H1 (cell line): ENCODE results near the gene EEF2K. TPM values are rescaled to one million over a fixed set of nuclear protein-coding genes. Genes with fewer than 3 reads are reported as not detected.

Source experiments
- FOSL1 ChIP-seq: IDR thresholded peaks from 2 replicates; pipeline ENCODE4 v1.6.1; 2011; ENCODE audit warnings: mild to moderate bottlenecking, low read depth, low read length, moderate library complexity; ENCODE audit not compliant: insufficient read depth
- HDAC2 ChIP-seq, 2 experiments: fragments of 300-600 bp in 1 of 2; sonication (generic) in 1 of 2; IDR thresholded peaks; 2 replicates each; pipeline ENCODE4 v1.6.1; 2011 to 2012; ENCODE audit warnings: low read depth in 2 of 2, low read length in 2 of 2, mild to moderate bottlenecking in 2 of 2, moderate library complexity in 2 of 2, borderline replicate concordance in 1 of 2, inconsistent platforms in 1 of 2
- JUN ChIP-seq: IDR thresholded peaks from 2 replicates; pipeline ENCODE4 v1.6.1; 2011; ENCODE audit warnings: low read depth, mild to moderate bottlenecking, improper control_type of control experiment, low read length
- JUND ChIP-seq: IDR thresholded peaks from 2 replicates; pipeline ENCODE4 v1.6.1; 2011; ENCODE audit warnings: mild to moderate bottlenecking, improper control_type of control experiment, low read length
- KDM4A ChIP-seq: IDR thresholded peaks from one replicate; pipeline ENCODE4 v1.7.1; 2012; ENCODE audit warnings: low read depth, mild to moderate bottlenecking, moderate library complexity, low read length, inconsistent platforms; ENCODE audit not compliant: severe bottlenecking
- NANOG ChIP-seq: IDR thresholded peaks from 2 replicates; pipeline ENCODE4 v1.6.1; 2011; ENCODE audit warnings: low read length, low read depth, mild to moderate bottlenecking, inconsistent platforms; ENCODE audit not compliant: insufficient read depth, poor library complexity, severe bottlenecking
- POLR2A ChIP-seq, 2 experiments: IDR thresholded peaks; 1 replicate in 1 of 2; 2 replicates in 1 of 2; pipeline ENCODE4 v1.6.1; 2011; ENCODE audit warnings: low read depth in 2 of 2, low read length in 2 of 2, mild to moderate bottlenecking in 2 of 2; ENCODE audit errors: control extremely low read depth in 1 of 2
- SIN3A ChIP-seq, 2 experiments: IDR thresholded peaks in 1 of 2; conservative IDR thresholded peaks in 1 of 2; 2 replicates each; pipeline ENCODE4 v1.6.1; 2011 to 2012; ENCODE audit warnings: low read length in 2 of 2, improper control_type of control experiment in 1 of 2, low read depth in 1 of 2, mild to moderate bottlenecking in 1 of 2
- polyA plus RNA-seq, 7 experiments: library from polyadenylated mRNA; depleted of rRNA in 3 of 7; stranded (reverse) in 5 of 7; unstranded in 2 of 7; fragments of >200 nt in 5 of 7; fragments of 200-250 nt in 2 of 7; gene quantifications; 1 replicate in 5 of 7; 2 replicates in 1 of 7; 4 replicates in 1 of 7; pipeline versions ENCODE4 v1.2.1 to v1.2.3, GENCODE V29; 2011 to 2013; ENCODE audit warnings: missing spikeins in 2 of 7, mixed read lengths in 2 of 7
- total RNA-seq: library from RNA; stranded (reverse); fragmentation: NEBNext Ultra II Directional; extraction: Animal tissue kit (Norgen Biotek cat#: 25700); gene quantifications from 2 replicates; pipeline ENCODE4 v1.2.1, GENCODE V29; 2021
- TF ChIP-seq, protein P1 (sequence below): fragments of 300-600 bp; sonication (generic); IDR thresholded peaks from 2 replicates; pipeline ENCODE4 v1.7.1; 2012; ENCODE audit warnings: low read length, moderate library complexity, mild to moderate bottlenecking, inconsistent platforms; ENCODE audit not compliant: insufficient replicate concordance

Gene EEF2K
- total and polyA plus RNA-seq, 2 of the 8 experiments (the other 6 are each of a cell fraction or from before 2014, with no cell fraction given) = 14.9 to 30.2 TPM

DNA sequence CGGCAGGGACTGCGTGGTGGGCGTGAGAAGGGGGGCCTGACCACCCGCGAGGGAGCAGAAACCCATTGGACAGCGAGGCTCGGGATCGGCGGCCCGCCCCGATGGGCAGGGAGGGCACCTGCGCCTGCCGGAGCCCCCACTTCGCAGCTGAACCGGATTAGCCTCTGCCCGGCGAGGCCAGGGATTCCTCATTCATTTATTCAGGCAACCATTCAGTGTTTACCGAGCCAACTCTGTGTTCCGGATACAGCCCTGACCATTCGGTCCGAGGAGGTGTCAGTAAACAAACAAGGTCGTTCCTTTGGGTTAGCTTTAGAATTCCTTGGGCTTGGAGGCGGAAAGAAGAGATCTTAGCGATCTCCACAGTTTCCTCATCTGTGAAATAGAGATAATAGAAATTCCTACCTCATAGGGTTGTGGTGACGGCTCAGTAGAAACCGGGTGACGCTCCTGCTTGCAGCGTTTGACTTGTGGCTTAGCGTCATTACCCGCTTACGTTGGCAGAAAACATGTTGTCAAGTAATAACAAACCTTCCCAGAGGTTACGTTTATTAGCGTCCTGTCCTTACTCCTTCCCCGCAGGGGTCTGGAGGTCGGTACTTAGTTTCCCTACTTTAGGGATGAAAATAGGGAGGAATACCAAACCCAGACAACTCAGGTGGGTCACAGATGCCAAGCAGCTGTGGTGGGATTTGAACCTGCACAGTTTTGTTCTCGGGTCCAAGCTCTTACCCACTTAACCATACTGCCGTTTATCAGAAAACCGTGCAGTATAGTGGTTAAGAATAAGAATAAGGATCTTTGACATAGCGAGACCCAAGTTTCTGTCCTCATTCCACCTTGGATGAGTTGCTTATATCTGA is 92.0 kb downstream of the EEF2K start (continued):
- TF ChIP-seq, protein P1, sequence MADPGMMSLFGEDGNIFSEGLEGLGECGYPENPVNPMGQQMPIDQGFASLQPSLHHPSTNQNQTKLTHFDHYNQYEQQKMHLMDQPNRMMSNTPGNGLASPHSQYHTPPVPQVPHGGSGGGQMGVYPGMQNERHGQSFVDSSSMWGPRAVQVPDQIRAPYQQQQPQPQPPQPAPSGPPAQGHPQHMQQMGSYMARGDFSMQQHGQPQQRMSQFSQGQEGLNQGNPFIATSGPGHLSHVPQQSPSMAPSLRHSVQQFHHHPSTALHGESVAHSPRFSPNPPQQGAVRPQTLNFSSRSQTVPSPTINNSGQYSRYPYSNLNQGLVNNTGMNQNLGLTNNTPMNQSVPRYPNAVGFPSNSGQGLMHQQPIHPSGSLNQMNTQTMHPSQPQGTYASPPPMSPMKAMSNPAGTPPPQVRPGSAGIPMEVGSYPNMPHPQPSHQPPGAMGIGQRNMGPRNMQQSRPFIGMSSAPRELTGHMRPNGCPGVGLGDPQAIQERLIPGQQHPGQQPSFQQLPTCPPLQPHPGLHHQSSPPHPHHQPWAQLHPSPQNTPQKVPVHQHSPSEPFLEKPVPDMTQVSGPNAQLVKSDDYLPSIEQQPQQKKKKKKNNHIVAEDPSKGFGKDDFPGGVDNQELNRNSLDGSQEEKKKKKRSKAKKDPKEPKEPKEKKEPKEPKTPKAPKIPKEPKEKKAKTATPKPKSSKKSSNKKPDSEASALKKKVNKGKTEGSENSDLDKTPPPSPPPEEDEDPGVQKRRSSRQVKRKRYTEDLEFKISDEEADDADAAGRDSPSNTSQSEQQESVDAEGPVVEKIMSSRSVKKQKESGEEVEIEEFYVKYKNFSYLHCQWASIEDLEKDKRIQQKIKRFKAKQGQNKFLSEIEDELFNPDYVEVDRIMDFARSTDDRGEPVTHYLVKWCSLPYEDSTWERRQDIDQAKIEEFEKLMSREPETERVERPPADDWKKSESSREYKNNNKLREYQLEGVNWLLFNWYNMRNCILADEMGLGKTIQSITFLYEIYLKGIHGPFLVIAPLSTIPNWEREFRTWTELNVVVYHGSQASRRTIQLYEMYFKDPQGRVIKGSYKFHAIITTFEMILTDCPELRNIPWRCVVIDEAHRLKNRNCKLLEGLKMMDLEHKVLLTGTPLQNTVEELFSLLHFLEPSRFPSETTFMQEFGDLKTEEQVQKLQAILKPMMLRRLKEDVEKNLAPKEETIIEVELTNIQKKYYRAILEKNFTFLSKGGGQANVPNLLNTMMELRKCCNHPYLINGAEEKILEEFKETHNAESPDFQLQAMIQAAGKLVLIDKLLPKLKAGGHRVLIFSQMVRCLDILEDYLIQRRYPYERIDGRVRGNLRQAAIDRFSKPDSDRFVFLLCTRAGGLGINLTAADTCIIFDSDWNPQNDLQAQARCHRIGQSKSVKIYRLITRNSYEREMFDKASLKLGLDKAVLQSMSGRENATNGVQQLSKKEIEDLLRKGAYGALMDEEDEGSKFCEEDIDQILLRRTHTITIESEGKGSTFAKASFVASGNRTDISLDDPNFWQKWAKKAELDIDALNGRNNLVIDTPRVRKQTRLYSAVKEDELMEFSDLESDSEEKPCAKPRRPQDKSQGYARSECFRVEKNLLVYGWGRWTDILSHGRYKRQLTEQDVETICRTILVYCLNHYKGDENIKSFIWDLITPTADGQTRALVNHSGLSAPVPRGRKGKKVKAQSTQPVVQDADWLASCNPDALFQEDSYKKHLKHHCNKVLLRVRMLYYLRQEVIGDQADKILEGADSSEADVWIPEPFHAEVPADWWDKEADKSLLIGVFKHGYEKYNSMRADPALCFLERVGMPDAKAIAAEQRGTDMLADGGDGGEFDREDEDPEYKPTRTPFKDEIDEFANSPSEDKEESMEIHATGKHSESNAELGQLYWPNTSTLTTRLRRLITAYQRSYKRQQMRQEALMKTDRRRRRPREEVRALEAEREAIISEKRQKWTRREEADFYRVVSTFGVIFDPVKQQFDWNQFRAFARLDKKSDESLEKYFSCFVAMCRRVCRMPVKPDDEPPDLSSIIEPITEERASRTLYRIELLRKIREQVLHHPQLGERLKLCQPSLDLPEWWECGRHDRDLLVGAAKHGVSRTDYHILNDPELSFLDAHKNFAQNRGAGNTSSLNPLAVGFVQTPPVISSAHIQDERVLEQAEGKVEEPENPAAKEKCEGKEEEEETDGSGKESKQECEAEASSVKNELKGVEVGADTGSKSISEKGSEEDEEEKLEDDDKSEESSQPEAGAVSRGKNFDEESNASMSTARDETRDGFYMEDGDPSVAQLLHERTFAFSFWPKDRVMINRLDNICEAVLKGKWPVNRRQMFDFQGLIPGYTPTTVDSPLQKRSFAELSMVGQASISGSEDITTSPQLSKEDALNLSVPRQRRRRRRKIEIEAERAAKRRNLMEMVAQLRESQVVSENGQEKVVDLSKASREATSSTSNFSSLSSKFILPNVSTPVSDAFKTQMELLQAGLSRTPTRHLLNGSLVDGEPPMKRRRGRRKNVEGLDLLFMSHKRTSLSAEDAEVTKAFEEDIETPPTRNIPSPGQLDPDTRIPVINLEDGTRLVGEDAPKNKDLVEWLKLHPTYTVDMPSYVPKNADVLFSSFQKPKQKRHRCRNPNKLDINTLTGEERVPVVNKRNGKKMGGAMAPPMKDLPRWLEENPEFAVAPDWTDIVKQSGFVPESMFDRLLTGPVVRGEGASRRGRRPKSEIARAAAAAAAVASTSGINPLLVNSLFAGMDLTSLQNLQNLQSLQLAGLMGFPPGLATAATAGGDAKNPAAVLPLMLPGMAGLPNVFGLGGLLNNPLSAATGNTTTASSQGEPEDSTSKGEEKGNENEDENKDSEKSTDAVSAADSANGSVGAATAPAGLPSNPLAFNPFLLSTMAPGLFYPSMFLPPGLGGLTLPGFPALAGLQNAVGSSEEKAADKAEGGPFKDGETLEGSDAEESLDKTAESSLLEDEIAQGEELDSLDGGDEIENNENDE = peak; percentile 20
- TF ChIP-seq JUN (no peak), HDAC2 (IDR thresholded peaks at IDR 0.05; ENCODE audit: borderline replicate concordance in 1 of 2, low read depth in 2 of 2, low read length in 2 of 2) (peak in 1 of 2 experiments; percentile 25; a peak in 2 of 4 replicates), SIN3A (conservative IDR thresholded peaks at IDR 0.05 in 1 of 2, IDR thresholded peaks at IDR 0.05 in 1 of 2; ENCODE audit: low read depth in 1 of 2, low read length in 2 of 2) (peak in 1 of 2 experiments; percentile 76; a peak in 1 of 4 replicates), POLR2A (IDR thresholded peaks at IDR 0.05; ENCODE audit: control extremely low read depth in 1 of 2, low read depth in 2 of 2, low read length in 2 of 2) (peak in 1 of 2 experiments; percentile 45; a peak in 2 of 3 replicates), JUND (no peak), FOSL1 (no peak), KDM4A (no peak), NANOG (no peak)
